Measurements from ENCODE around the gene SCP2D1. TPM values are rescaled to one million over a fixed set of nuclear protein-coding genes. Genes with fewer than 3 reads are reported as not detected.

Gene SCP2D1
- total and polyA plus RNA-seq, 9 of the 15 experiments (the other 6 are each of a cell fraction or from before 2014, with no cell fraction given): not detected

GRCh38 chr20:18793625-18794427 lies 19.8 kb upstream of the SCP2D1 start (continued):
- TF ChIP-seq MNT (conservative IDR thresholded peaks at IDR 0.05) (peak; percentile 48 to 72; a peak in 2 of 4 replicates), ZNF408 (CRISPR knock-in tag; IDR thresholded peaks at IDR 0.05; ENCODE audit: low read depth) (no peak), RCOR1 (IDR thresholded peaks at IDR 0.05; ENCODE audit: borderline replicate concordance in 1 of 2, low read depth in 2 of 2, low read length in 2 of 2) (peak in 1 of 2 experiments; percentile 3; a peak in 1 of 4 replicates), GABPA (tag; conservative IDR thresholded peaks at IDR 0.05; ENCODE audit: low read depth) (peak; percentile 95), TFAP4 (CRISPR knock-in tag; IDR thresholded peaks at IDR 0.05; ENCODE audit: borderline replicate concordance) (peak; percentile 75), ATF7 (IDR thresholded peaks at IDR 0.05) (peak; percentile 62; the same call in 1 of the 2 replicates), ATF1 (CRISPR knock-in tag; IDR thresholded peaks at IDR 0.05) (no peak), ATF1 (tag; IDR thresholded peaks at IDR 0.05) (peak; percentile 94), REST (IDR thresholded peaks at IDR 0.05; ENCODE audit: borderline replicate concordance) (peak; percentile 77), REST (CRISPR knock-in tag; IDR thresholded peaks at IDR 0.05; ENCODE audit: low read depth) (no peak), POLR2G (IDR thresholded peaks at IDR 0.05; ENCODE audit: low read depth, low read length) (peak; percentile 65), CTCF (IDR thresholded peaks at IDR 0.05 in 2 of 3, conservative IDR thresholded peaks at IDR 0.05 in 1 of 3; ENCODE audit: insufficient read depth in 2 of 3, low read depth in 1 of 3, low read length in 3 of 3) (0 out of 6 replicates have a peak, but pooled peaks have one; percentile 11 to 22 (median 20)), DACH1 (IDR thresholded peaks at IDR 0.05; ENCODE audit: partially characterized antibody) (peak; percentile 34)

Measured in K562 (cell line).